GM18909 (cell line): ENCODE measurements around the gene ADGRF1.
"Not testable (repeated sequence)": the region's sequence is repeated elsewhere in the genome, so short reads cannot be mapped to it uniquely, and the experiment has no call there.

Experiments used
- ATAC-seq: cut with Tn5 transposase; IDR thresholded peaks from one replicate; pipeline ENCODE4 v1.9.1; 2021; ENCODE audit warnings: mild to moderate bottlenecking; ENCODE audit not compliant: unreplicated experiment, poor library complexity

Gene ADGRF1

GRCh38 chr6:47062346-47062745 lies 20.2 kb upstream of the ADGRF1 start:
- ATAC-seq, result no peak

GRCh38 chr6:47061309-47062300 lies 19.5 kb upstream of the ADGRF1 start:
- no peak for ATAC-seq

GRCh38 chr6:47059216-47059885 lies 17.2 kb upstream of the ADGRF1 start:
- ATAC-seq, result no peak

GRCh38 chr6:47057830-47058540 lies 15.9 kb upstream of the ADGRF1 start:
- ATAC-seq, result no peak

GRCh38 chr6:47056832-47057231 lies 14.7 kb upstream of the ADGRF1 start:
- ATAC-seq, result no peak

- not testable (repeated sequence) for ATAC-seq
These were observed 12.2 kb upstream of the ADGRF1 start for GRCh38 chr6:47054302-47054701.

- no peak for ATAC-seq
These were observed 6.5 kb upstream of the ADGRF1 start for GRCh38 chr6:47048638-47049037.

GRCh38 chr6:47047479-47048407 lies 5.6 kb upstream of the ADGRF1 start:
- peak; percentile 93 for ATAC-seq

- no peak for ATAC-seq
These were observed 5.0 kb upstream of the ADGRF1 start for GRCh38 chr6:47047097-47047478.

- ATAC-seq, result no peak
These were observed 2.3 kb upstream of the ADGRF1 start for GRCh38 chr6:47044397-47044796.

GRCh38 chr6:47043286-47043685 lies 1.2 kb upstream of the ADGRF1 start:
- no peak for ATAC-seq

GRCh38 chr6:47041741-47042140 lies 391 bp downstream of the ADGRF1 start:
- ATAC-seq, result no peak

GRCh38 chr6:47034926-47035325 lies 7.2 kb downstream of the ADGRF1 start:
- no peak for ATAC-seq

- no peak for ATAC-seq
These were observed 7.7 kb downstream of the ADGRF1 start for GRCh38 chr6:47034421-47034820.

- no peak for ATAC-seq
These were observed 9.0 kb downstream of the ADGRF1 start for GRCh38 chr6:47032974-47033765.

- no peak for ATAC-seq
These were observed 10.5 kb downstream of the ADGRF1 start for GRCh38 chr6:47031656-47032055.

GRCh38 chr6:47029865-47030561 lies 12.1 kb downstream of the ADGRF1 start:
- ATAC-seq, result no peak

- ATAC-seq, result no peak
These were observed 13.2 kb downstream of the ADGRF1 start for GRCh38 chr6:47028835-47029360.
